B cell (primary cell): ENCODE data around the gene GSG1L. TPM values are rescaled to one million over a fixed set of nuclear protein-coding genes. Genes with fewer than 3 reads are reported as not detected.

Source experiments
- ATAC-seq: fragments of 200-7000 bp; cut with Tn5 transposase; one replicate; pipeline ENCODE4 v1.10.0; 2021; ENCODE audit warnings: low read depth, mild to moderate bottlenecking, moderate number of reproducible peaks, moderate library complexity
- CTCF ChIA-PET: fragments of 350-600 bp; sonication (Branson Sonifier 250); formaldehyde crosslinking; loops from one replicate; lab custom pipeline; 2021; ENCODE audit warnings: antibody characterized with exemption, inconsistent platforms; lab: Charles Lee
- POLR2A ChIA-PET: fragments of 350-600 bp; sonication (Branson Sonifier 250); formaldehyde crosslinking; loops from one replicate; lab custom pipeline; 2021; ENCODE audit warnings: antibody characterized with exemption; lab: Charles Lee
- DNase-seq: peaks from one replicate; pipeline ENCODE4 v3.0.0; 2013
- H2AFZ ChIP-seq: 2 replicates; pipeline ENCODE4 v1.6.1; 2012; ENCODE audit warnings: mild to moderate bottlenecking, low read depth, low read length; ENCODE audit not compliant: insufficient read depth, poor library complexity, severe bottlenecking
- H3K27ac ChIP-seq, 2 donors: 1 replicate in 1 of 2; 2 replicates in 1 of 2; pipeline ENCODE4 v1.5.1; 2012 to 2013; ENCODE audit warnings: low read length in 2 of 2, mild to moderate bottlenecking in 2 of 2, moderate library complexity in 1 of 2
- H3K27me3 ChIP-seq, 4 experiments: fragments of 200-600 bp in 1 of 4; sonication (generic) in 1 of 4; replicated peaks in 1 of 4; 1 replicate in 2 of 4; 2 replicates in 2 of 4; pipeline versions ENCODE4 v1.6.1 to v1.7.0; 2013 to 2016; ENCODE audit warnings: low read length in 3 of 4, mild to moderate bottlenecking in 2 of 4, mixed read lengths in 1 of 4, moderate library complexity in 1 of 4; ENCODE audit not compliant: insufficient read depth in 4 of 4, control insufficient read depth in 3 of 4; ENCODE audit errors: control extremely low read depth in 1 of 4
- H3K36me3 ChIP-seq, 2 experiments: replicated peaks in 1 of 2; 1 replicate in 1 of 2; 2 replicates in 1 of 2; pipeline versions ENCODE4 v1.6.1 to v1.7.1; 2013; ENCODE audit warnings: low read length in 1 of 2; ENCODE audit not compliant: insufficient read depth in 2 of 2, control insufficient read depth in 1 of 2; ENCODE audit errors: control extremely low read depth in 1 of 2, extremely low read depth in 1 of 2
- H3K4me1 ChIP-seq, 2 donors: fragments of 200-600 bp in 1 of 2; sonication (generic) in 1 of 2; 1 replicate in 1 of 2; 2 replicates in 1 of 2; pipeline versions ENCODE4 v1.5.1 to v1.6.1; 2013 to 2017; ENCODE audit warnings: low read length in 2 of 2; ENCODE audit not compliant: control insufficient read depth in 2 of 2, insufficient read depth in 2 of 2
- H3K4me2 ChIP-seq: replicated peaks from 2 replicates; pipeline ENCODE3; 2012; ENCODE audit warnings: mild to moderate bottlenecking, low read depth, low read length; ENCODE audit not compliant: poor library complexity, severe bottlenecking
- H3K4me3 ChIP-seq, 5 experiments: fragments of 200-600 bp in 1 of 5; sonication (generic) in 1 of 5; 1 replicate in 3 of 5; 2 replicates in 2 of 5; pipeline versions ENCODE4 v1.5.1 to v1.7.0; 2011 to 2016; ENCODE audit warnings: low read length in 4 of 5, mild to moderate bottlenecking in 4 of 5, low read depth in 2 of 5, control low read depth in 1 of 5, moderate library complexity in 1 of 5; ENCODE audit not compliant: insufficient read depth in 1 of 5; ENCODE audit errors: control extremely low read depth in 1 of 5, extremely low read depth in 1 of 5
- H3K79me2 ChIP-seq: fragments of 200-600 bp; sonication (generic); one replicate; pipeline ENCODE4 v1.6.0; 2016; ENCODE audit warnings: low read length; ENCODE audit not compliant: control insufficient read depth, insufficient read depth
- H3K9ac ChIP-seq: fragments of 200-600 bp; sonication (generic); 2 replicates; pipeline ENCODE4 v1.6.1; 2017; ENCODE audit warnings: mild to moderate bottlenecking, low read length, moderate library complexity
- H3K9me3 ChIP-seq, 3 donors: one replicate each; pipeline versions ENCODE4 v1.6.1 to v1.7.1; 2013; ENCODE audit warnings: low read length in 2 of 3; ENCODE audit not compliant: control insufficient read depth in 2 of 3, insufficient read depth in 1 of 3; ENCODE audit errors: control extremely low read depth in 1 of 3
- H4K20me1 ChIP-seq: 2 replicates; pipeline ENCODE4 v1.6.0; 2012; ENCODE audit warnings: mild to moderate bottlenecking, low read length; ENCODE audit not compliant: insufficient read depth, control insufficient read depth, poor library complexity, severe bottlenecking
- H3K27ac Mint-ChIP-seq: one replicate; pipeline ENCODE4 v1.8.0; 2021; ENCODE audit warnings: mixed read lengths
- H3K27me3 Mint-ChIP-seq: one replicate; pipeline ENCODE4 v1.8.0; 2021; ENCODE audit warnings: mixed read lengths
- H3K4me1 Mint-ChIP-seq: one replicate; pipeline ENCODE4 v1.8.0; 2021; ENCODE audit warnings: mixed read lengths
- H3K4me3 Mint-ChIP-seq: one replicate; pipeline ENCODE4 v1.8.0; 2021; ENCODE audit warnings: mixed read lengths
- H3K9me3 Mint-ChIP-seq: one replicate; pipeline ENCODE4 v1.8.0; 2022; ENCODE audit warnings: mixed read lengths; ENCODE audit not compliant: insufficient read depth
- EZH2 ChIP-seq: IDR thresholded peaks from 2 replicates; pipeline ENCODE4 v1.6.1; 2012; ENCODE audit warnings: borderline replicate concordance, low read depth, mild to moderate bottlenecking, moderate library complexity, low read length; ENCODE audit not compliant: insufficient read depth, poor library complexity, severe bottlenecking
- WGBS: methylation state at CpG from one replicate; pipeline ENCODE4 v1.1.5; 2013; ENCODE audit warnings: missing lambda C conversion rate; ENCODE audit not compliant: insufficient coverage; 5-methylcytosine and 5-hydroxymethylcytosine counted together
- intact Hi-C: fragments of 100-400 bp; cut with micrococcal nuclease; formaldehyde crosslinking; loops from one replicate; pipeline ENCODE4 v1.10.0; 2022
- polyA plus RNA-seq: library from polyadenylated mRNA; depleted of rRNA; stranded (reverse); fragments of >200 nt; gene quantifications from 2 replicates; pipeline ENCODE4 v1.2.3, GENCODE V29; 2012
- total RNA-seq, 2 donors: library from RNA; stranded (reverse); fragments of 120-200 nt in 1 of 2; gene quantifications; 1 replicate in 1 of 2; 2 replicates in 1 of 2; pipeline versions ENCODE4 v1.2.3 to v1.2.4, GENCODE V29; 2013 to 2022
- TF ChIP-seq, protein P1 (sequence below): fragments of 200-600 bp; IDR thresholded peaks from one replicate; pipeline ENCODE4 v1.8.0; 2022; ENCODE audit warnings: antibody characterized with exemption, mild to moderate bottlenecking

The GSG1L gene
- total and polyA plus RNA-seq, 2 donors (not counting 1 experiment from before 2014, with no cell fraction given) = 0.01 TPM; not detected in 1

GRCh38 chr16:27802664-27803439 lies 260.7 kb downstream of the GSG1L start:
- 72% methylated on average over 12 of the region's 12 CpGs for WGBS
- Mint-ChIP-seq H3K27ac (no peak overlapping the region), H3K4me1 (no peaks in the 10 kb centered on the region), H3K27me3 (peaks cover 23% of the 10 kb centered on the region), H3K4me3 (no peak overlapping the region), H3K9me3 (no peaks in the 10 kb centered on the region)
- no peak overlapping the region for H3K27ac ChIP-seq
- H3K4me3 ChIP-seq = no peak overlapping the region
- peaks cover 0 to 3% (median 0%) of the 10 kb centered on the region in 3 donors for H3K9me3 ChIP-seq
- no peak overlapping the region for H3K4me2 ChIP-seq
- no peak for DNase-seq
- no peak overlapping the region for H2AFZ ChIP-seq
- H3K4me1 ChIP-seq = no peaks in the 10 kb centered on the region
- no peaks in the 10 kb centered on the region for H3K36me3 ChIP-seq
- no peak overlapping the region for H3K9ac ChIP-seq
- H3K79me2 ChIP-seq = no peaks in the 10 kb centered on the region
- H3K27me3 ChIP-seq = no peaks in the 10 kb centered on the region
- ATAC-seq = no peak
- POLR2A ChIA-PET = no interaction called here
- CTCF ChIA-PET = no interaction called here
- intact Hi-C loops = no loop called here
- no peaks in the 10 kb centered on the region for H4K20me1 ChIP-seq
- TF ChIP-seq, protein P1, sequence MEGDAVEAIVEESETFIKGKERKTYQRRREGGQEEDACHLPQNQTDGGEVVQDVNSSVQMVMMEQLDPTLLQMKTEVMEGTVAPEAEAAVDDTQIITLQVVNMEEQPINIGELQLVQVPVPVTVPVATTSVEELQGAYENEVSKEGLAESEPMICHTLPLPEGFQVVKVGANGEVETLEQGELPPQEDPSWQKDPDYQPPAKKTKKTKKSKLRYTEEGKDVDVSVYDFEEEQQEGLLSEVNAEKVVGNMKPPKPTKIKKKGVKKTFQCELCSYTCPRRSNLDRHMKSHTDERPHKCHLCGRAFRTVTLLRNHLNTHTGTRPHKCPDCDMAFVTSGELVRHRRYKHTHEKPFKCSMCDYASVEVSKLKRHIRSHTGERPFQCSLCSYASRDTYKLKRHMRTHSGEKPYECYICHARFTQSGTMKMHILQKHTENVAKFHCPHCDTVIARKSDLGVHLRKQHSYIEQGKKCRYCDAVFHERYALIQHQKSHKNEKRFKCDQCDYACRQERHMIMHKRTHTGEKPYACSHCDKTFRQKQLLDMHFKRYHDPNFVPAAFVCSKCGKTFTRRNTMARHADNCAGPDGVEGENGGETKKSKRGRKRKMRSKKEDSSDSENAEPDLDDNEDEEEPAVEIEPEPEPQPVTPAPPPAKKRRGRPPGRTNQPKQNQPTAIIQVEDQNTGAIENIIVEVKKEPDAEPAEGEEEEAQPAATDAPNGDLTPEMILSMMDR = no peak
- no peak for TF ChIP-seq EZH2

DNA sequence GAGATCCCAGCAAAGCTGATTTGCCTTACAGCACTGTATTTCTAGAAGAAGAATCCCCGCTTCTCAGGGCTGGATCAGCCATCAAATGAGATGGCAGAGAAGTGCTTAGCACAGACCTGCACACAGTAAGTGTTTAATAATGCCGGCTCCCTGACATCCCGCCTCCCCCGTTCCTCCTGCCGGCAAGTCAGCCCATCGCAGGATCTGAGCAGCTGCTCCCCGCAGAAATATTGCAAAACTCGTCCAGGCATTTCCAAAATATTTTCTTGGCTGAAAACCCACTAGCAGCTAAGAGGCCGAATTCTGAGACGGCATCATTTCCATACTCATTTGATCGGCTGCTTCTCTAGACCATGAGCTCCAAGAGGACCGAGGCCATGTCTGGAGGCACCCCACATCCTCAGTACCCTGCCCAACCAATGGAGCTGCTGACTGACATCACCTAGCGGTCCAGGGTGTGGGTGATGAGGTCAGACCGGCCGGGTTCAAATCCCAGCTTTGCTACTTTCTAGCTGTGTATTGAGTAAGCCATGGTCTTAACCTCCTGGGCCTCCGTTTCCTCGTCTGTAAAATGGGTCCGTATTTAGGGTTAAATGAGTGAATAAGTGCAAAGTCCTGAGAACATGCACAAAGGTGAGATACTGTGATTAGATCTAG lies 262.1 kb downstream of the GSG1L start:
- Histone ChIP-seq H3K9ac (no peak overlapping the region), H3K4me1 (no peaks in the 10 kb centered on the region), H4K20me1 (no peaks in the 10 kb centered on the region), H3K9me3 (peaks cover 0 to 5% (median 0%) of the 10 kb centered on the region in 3 donors), H3K4me3 (no peak overlapping the region), H3K79me2 (no peaks in the 10 kb centered on the region), H3K27ac (no peak overlapping the region), H3K27me3 (peaks cover 0 to 3% (median under 1%) of the 10 kb centered on the region in 4 experiments), H3K36me3 (no peaks in the 10 kb centered on the region), H2AFZ (no peak overlapping the region), H3K4me2 (no peak overlapping the region)
- intact Hi-C loops = no loop called here
- H3K27me3 Mint-ChIP-seq = peaks cover 23% of the 10 kb centered on the region
- ChIA-PET CTCF (no interaction called here), POLR2A (no interaction called here)
- TF ChIP-seq, protein P1 = no peak
- no peak for TF ChIP-seq EZH2
- no peak overlapping the region for H3K27ac Mint-ChIP-seq
- no peak for ATAC-seq
- 88% methylated on average over 18 of the region's 18 CpGs for WGBS
- no peaks in the 10 kb centered on the region for H3K4me1 Mint-ChIP-seq
- H3K9me3 Mint-ChIP-seq = no peaks in the 10 kb centered on the region
- DNase-seq = no peak
- no peak overlapping the region for H3K4me3 Mint-ChIP-seq
